Lower lobe of right lung (tissue), 2 donors: ENCODE measurements around the gene FOXN3. TPM values are rescaled to one million over a fixed set of nuclear protein-coding genes. Genes with fewer than 3 reads are reported as not detected.

Source experiments
- ATAC-seq, 2 donors: fragments of 200-7000 bp; cut with Tn5 transposase; one replicate each; pipeline ENCODE4 v1.9.1; 2020 to 2022; ENCODE audit warnings: mild to moderate bottlenecking in 2 of 2, moderate library complexity in 2 of 2
- DNase-seq: peaks from one replicate; pipeline ENCODE4 v3.0.0-alpha.2; 2020
- H3K27ac ChIP-seq: fragments of 200-600 bp; one replicate; pipeline ENCODE4 v1.8.0; 2022
- H3K27me3 ChIP-seq: fragments of 200-600 bp; one replicate; pipeline ENCODE4 v1.8.0; 2022; ENCODE audit warnings: low read depth
- H3K36me3 ChIP-seq: fragments of 200-600 bp; one replicate; pipeline ENCODE4 v1.8.0; 2022; ENCODE audit warnings: mild to moderate bottlenecking
- H3K4me1 ChIP-seq: fragments of 200-600 bp; one replicate; pipeline ENCODE4 v1.8.0; 2022
- H3K4me3 ChIP-seq: fragments of 200-600 bp; one replicate; pipeline ENCODE4 v1.8.0; 2022; ENCODE audit warnings: mild to moderate bottlenecking
- H3K9me3 ChIP-seq: fragments of 200-600 bp; one replicate; pipeline ENCODE4 v1.8.0; 2022
- intact Hi-C: fragments of 100-400 bp; cut with DNase I; formaldehyde crosslinking; loops from one replicate; pipeline ENCODE4 v1.11.0; 2022
- total RNA-seq: library from RNA; stranded (reverse); fragmentation: NEBNext Ultra II Directional; extraction: Animal tissue kit (Norgen Biotek cat#: 25700); gene quantifications from one replicate; pipeline ENCODE4 v1.2.1, GENCODE V29; 2021
- TF ChIP-seq, protein P1 (sequence below): fragments of 200-600 bp; IDR thresholded peaks from one replicate; pipeline ENCODE4 v1.8.0; 2022; ENCODE audit warnings: antibody characterized with exemption, mild to moderate bottlenecking
- donor health status: DM: no; HTN: yes; CAD: no; lungs with severe emphysema.

The FOXN3 gene
- total RNA-seq, 1 donor from 2014 or later: 116 TPM

DNA sequence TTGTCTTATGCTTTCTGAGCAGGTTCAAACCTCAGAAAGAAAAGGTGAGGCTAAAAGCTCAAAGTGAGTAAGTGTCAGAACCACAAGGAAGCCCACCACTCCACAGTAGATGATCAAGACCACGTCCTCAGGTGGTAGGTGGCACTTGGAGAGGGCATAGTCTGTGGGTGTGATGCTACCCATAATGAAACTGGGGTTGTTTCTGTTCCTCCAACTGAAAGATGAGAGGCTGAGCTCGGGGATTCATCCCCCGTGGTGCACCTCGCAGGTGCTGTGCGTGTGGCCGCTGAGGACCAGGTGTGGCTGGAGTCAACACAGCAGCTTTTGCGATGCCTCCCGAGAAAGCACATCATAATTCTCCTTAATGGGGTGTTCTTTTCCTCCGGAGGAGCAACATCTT is 306.9 kb downstream of the FOXN3 start:
- TF ChIP-seq, protein P1, sequence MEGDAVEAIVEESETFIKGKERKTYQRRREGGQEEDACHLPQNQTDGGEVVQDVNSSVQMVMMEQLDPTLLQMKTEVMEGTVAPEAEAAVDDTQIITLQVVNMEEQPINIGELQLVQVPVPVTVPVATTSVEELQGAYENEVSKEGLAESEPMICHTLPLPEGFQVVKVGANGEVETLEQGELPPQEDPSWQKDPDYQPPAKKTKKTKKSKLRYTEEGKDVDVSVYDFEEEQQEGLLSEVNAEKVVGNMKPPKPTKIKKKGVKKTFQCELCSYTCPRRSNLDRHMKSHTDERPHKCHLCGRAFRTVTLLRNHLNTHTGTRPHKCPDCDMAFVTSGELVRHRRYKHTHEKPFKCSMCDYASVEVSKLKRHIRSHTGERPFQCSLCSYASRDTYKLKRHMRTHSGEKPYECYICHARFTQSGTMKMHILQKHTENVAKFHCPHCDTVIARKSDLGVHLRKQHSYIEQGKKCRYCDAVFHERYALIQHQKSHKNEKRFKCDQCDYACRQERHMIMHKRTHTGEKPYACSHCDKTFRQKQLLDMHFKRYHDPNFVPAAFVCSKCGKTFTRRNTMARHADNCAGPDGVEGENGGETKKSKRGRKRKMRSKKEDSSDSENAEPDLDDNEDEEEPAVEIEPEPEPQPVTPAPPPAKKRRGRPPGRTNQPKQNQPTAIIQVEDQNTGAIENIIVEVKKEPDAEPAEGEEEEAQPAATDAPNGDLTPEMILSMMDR: no peak
- Histone ChIP-seq H3K4me1 (no peaks in the 10 kb centered on the region), H3K27ac (no peak overlapping the region), H3K27me3 (no peaks in the 10 kb centered on the region), H3K4me3 (no peak overlapping the region), H3K36me3 (no peaks in the 10 kb centered on the region), H3K9me3 (no peaks in the 10 kb centered on the region)
- no peak for DNase-seq
- intact Hi-C loops: no loop called here
- no peak for ATAC-seq

DNA sequence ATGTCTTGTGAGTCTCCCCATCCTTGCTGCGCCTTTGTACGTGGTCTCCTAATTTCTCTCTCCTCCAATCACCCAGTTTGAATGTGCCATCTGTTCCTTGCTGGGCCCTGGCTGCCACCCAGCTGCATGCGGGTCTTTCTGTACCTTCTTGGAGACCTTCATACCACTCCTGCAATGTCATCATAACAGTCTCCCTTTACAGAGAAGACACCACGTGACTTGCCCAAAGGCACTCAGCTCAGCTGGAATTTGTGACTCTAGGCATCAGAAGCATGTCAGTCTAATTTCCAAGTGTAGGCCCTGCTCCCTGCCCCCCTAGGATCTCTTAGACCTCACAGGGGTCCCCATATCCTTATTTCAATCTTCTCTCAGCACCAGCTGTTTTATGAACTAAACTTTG is 308.4 kb downstream of the FOXN3 start:
- ATAC-seq (no peak), DNase-seq (no peak)
- no peaks in the 10 kb centered on the region for H3K9me3 ChIP-seq
- H3K27me3 ChIP-seq: no peaks in the 10 kb centered on the region
- no peaks in the 10 kb centered on the region for H3K36me3 ChIP-seq
- no peak overlapping the region for H3K4me3 ChIP-seq
- no peak overlapping the region for H3K27ac ChIP-seq
- TF ChIP-seq, protein P1: no peak
- intact Hi-C loops: no loop called here
- no peaks in the 10 kb centered on the region for H3K4me1 ChIP-seq

DNA sequence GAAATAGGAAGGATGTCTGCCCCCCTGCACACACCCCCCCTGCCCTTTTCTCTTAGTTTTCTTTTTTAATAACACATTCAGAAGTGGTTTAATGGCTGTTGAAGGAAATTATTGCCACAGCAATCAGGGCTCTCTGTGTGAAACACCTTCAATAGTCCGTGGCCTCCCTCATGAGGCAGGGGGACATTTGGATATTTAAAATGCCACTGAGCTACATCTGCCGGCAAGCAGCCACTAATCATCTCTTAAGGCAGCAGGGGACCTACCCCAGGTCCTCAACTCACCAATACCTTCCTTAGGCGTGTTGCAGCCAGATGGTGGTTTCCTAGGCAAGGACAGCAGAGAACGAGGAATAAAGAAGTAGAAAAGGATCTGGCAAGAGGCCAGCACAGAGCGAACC is 309.4 kb downstream of the FOXN3 start:
- H3K36me3 ChIP-seq: no peaks in the 10 kb centered on the region
- H3K27ac ChIP-seq: no peak overlapping the region
- no peak overlapping the region for H3K4me3 ChIP-seq
- DNase-seq (no peak), ATAC-seq (no peak)
- TF ChIP-seq, protein P1: no peak
- no peaks in the 10 kb centered on the region for H3K27me3 ChIP-seq
- no peaks in the 10 kb centered on the region for H3K4me1 ChIP-seq
- intact Hi-C loops: no loop called here
- no peaks in the 10 kb centered on the region for H3K9me3 ChIP-seq
